ENCODE data around the gene C9orf43. TPM values are rescaled to one million over a fixed set of nuclear protein-coding genes. Genes with fewer than 3 reads are reported as not detected.

C9orf43 gene
- total and polyA plus RNA-seq, 2 experiments from 2014 or later, result 0.63 to 1.1 TPM

- TF ChIP-seq CTCF (conservative IDR thresholded peaks at IDR 0.05; ENCODE audit: low read depth in 2 of 2), result no peak
- TF ChIP-seq NANOG (IDR thresholded peaks at IDR 0.05; ENCODE audit: borderline replicate concordance), result no peak
- TF ChIP-seq STAT1 (IDR thresholded peaks at IDR 0.05; ENCODE audit: unreplicated experiment), result no peak
- TF ChIP-seq ZNF114 (CRISPR knock-in tag; IDR thresholded peaks at IDR 0.05), result no peak
- TF ChIP-seq EZH2phosphoT487 (IDR thresholded peaks at IDR 0.05; ENCODE audit: unreplicated experiment), result no peak
- TF ChIP-seq EZH2 (IDR thresholded peaks at IDR 0.05; ENCODE audit: low read depth, unreplicated experiment), result no peak
- no peak for TF ChIP-seq ZNF331 (CRISPR knock-in tag; IDR thresholded peaks at IDR 0.05; ENCODE audit: low read depth)
- TF ChIP-seq JUNB (IDR thresholded peaks at IDR 0.05; ENCODE audit: unreplicated experiment), result no peak
Measured at GRCh38 chr9:113452113-113452605, 41.6 kb downstream of the C9orf43 start (continued).

GRCh38 chr9:113454914-113455761 is 44.6 kb downstream of the C9orf43 start:
- Histone ChIP-seq H3K4me1 (ENCODE audit: insufficient read depth) (peaks cover 8% of the 10 kb centered on the region), H4K20me1 (replicated peaks; ENCODE audit: insufficient read depth) (no peaks in the 10 kb centered on the region), H3K9me2 (ENCODE audit: insufficient read depth) (no peaks in the 10 kb centered on the region), H3K4me3 (no peak overlapping the region), H2AFZ (peak overlapping the region; percentile 4; the same call in 1 of the 2 replicates), H3K36me3 (ENCODE audit: insufficient read depth) (no peaks in the 10 kb centered on the region), H3F3A (replicated peaks; ENCODE audit: low read depth) (no peaks in the 10 kb centered on the region), H3K27me3 (ENCODE audit: insufficient read depth) (no peaks in the 10 kb centered on the region), H3K4me2 (no peak overlapping the region), H3K27ac (ENCODE audit: low read depth) (no peak overlapping the region; the same call in 1 of the 2 replicates), H3K79me2 (replicated peaks; ENCODE audit: insufficient read depth) (no peaks in the 10 kb centered on the region)
- ATAC-seq (peak; percentile 80), DNase-seq (ENCODE audit: low spot score) (peak; percentile 48)
- H3K4me3 Mint-ChIP-seq, result no peak overlapping the region
- H3K4me1 Mint-ChIP-seq, result peaks cover 24% of the 10 kb centered on the region
- no peaks in the 10 kb centered on the region for H3K36me3 Mint-ChIP-seq (ENCODE audit: low read depth)
- no peaks in the 10 kb centered on the region for H3K9me3 Mint-ChIP-seq
- H3K27ac Mint-ChIP-seq, result peak overlapping the region; percentile 90
- peaks cover 2% of the 10 kb centered on the region for H3K27me3 Mint-ChIP-seq (ENCODE audit: insufficient read depth, low read depth, poor library complexity)
- TF ChIP-seq EZH2 (IDR thresholded peaks at IDR 0.05; ENCODE audit: low read depth, unreplicated experiment) (no peak), ZNF331 (CRISPR knock-in tag; IDR thresholded peaks at IDR 0.05; ENCODE audit: low read depth) (no peak), ZNF114 (CRISPR knock-in tag; IDR thresholded peaks at IDR 0.05) (no peak), NANOG (IDR thresholded peaks at IDR 0.05; ENCODE audit: borderline replicate concordance) (no peak), JUNB (IDR thresholded peaks at IDR 0.05; ENCODE audit: unreplicated experiment) (no peak), EZH2phosphoT487 (IDR thresholded peaks at IDR 0.05; ENCODE audit: unreplicated experiment) (no peak), STAT1 (IDR thresholded peaks at IDR 0.05; ENCODE audit: unreplicated experiment) (no peak), ETS1 (IDR thresholded peaks at IDR 0.05) (no peak), POLR2AphosphoS5 (IDR thresholded peaks at IDR 0.05; ENCODE audit: low read depth) (no peak), ZNF462 (CRISPR knock-in tag; IDR thresholded peaks at IDR 0.05) (no peak), CTCF (conservative IDR thresholded peaks at IDR 0.05; ENCODE audit: low read depth in 2 of 2) (no peak)
